GM18858 (cell line): ENCODE results near the gene FMO2.
"Not testable (repeated sequence)": the region's sequence is repeated elsewhere in the genome, so short reads cannot be mapped to it uniquely, and the experiment has no call there.

Experiments
- ATAC-seq: cut with Tn5 transposase; IDR thresholded peaks from one replicate; pipeline ENCODE4 v1.9.1; 2021; ENCODE audit not compliant: unreplicated experiment

Gene FMO2

GRCh38 chr1:171219346-171220080 lies 34.4 kb downstream of the FMO2 start:
- ATAC-seq = no peak

GRCh38 chr1:171220081-171220420 lies 35.0 kb downstream of the FMO2 start:
- ATAC-seq = no peak

GRCh38 chr1:171220581-171221054 lies 35.5 kb downstream of the FMO2 start:
- ATAC-seq = no peak

GRCh38 chr1:171221665-171222591 lies 36.8 kb downstream of the FMO2 start:
- no peak for ATAC-seq

GRCh38 chr1:171222936-171223335 lies 37.8 kb downstream of the FMO2 start:
- no peak for ATAC-seq

- not testable (repeated sequence) for ATAC-seq
Observed at GRCh38 chr1:171224257-171224656, 39.2 kb downstream of the FMO2 start.

GRCh38 chr1:171226747-171227370 lies 41.8 kb downstream of the FMO2 start:
- ATAC-seq = peak; percentile 95

GRCh38 chr1:171231326-171231725 lies 46.2 kb downstream of the FMO2 start:
- no peak for ATAC-seq

- ATAC-seq = no peak
Observed at GRCh38 chr1:171233183-171233582, 48.1 kb downstream of the FMO2 start.

- ATAC-seq = not testable (repeated sequence)
Observed at GRCh38 chr1:171236231-171236630, 51.1 kb downstream of the FMO2 start.

GRCh38 chr1:171243878-171244277 lies 58.8 kb downstream of the FMO2 start:
- ATAC-seq = no peak

- ATAC-seq = peak; percentile 76
Observed at GRCh38 chr1:171245458-171246064, 60.5 kb downstream of the FMO2 start.

- no peak for ATAC-seq
Observed at GRCh38 chr1:171247501-171247900, 62.4 kb downstream of the FMO2 start.

GRCh38 chr1:171248302-171248701 lies 63.2 kb downstream of the FMO2 start, which contains the start of gene FMO1:
FMO1 (plus strand) TSS chr1:171248494; CDS start chr1:171258088, 9,594 bp downstream.
- no peak for ATAC-seq

- no peak for ATAC-seq
Observed at GRCh38 chr1:171248841-171249240, 63.7 kb downstream of the FMO2 start.

GRCh38 chr1:171250263-171250662 lies 65.2 kb downstream of the FMO2 start:
- ATAC-seq = no peak

- no peak for ATAC-seq
Observed at GRCh38 chr1:171251042-171251951, 66.2 kb downstream of the FMO2 start.

- ATAC-seq = no peak
Observed at GRCh38 chr1:171251952-171252300, 66.8 kb downstream of the FMO2 start.

GRCh38 chr1:171252482-171252881 lies 67.4 kb downstream of the FMO2 start:
- peak; percentile 95 for ATAC-seq

GRCh38 chr1:171254859-171255258 lies 69.8 kb downstream of the FMO2 start:
- no peak for ATAC-seq
